Measurements from ENCODE around the gene DNALI1. TPM values are rescaled to one million over a fixed set of nuclear protein-coding genes. Genes with fewer than 3 reads are reported as not detected.

Gene DNALI1
- total and polyA plus RNA-seq, 2 donors, result 1.3 to 2.1 TPM

- H3K4me1 ChIP-seq (ENCODE audit: control insufficient read depth in 2 of 2, insufficient read depth in 2 of 2, low read length in 2 of 2), result no peaks in the 10 kb centered on the region
- H3K9me3 ChIP-seq (ENCODE audit: control insufficient read depth in 2 of 2, insufficient read depth in 1 of 2, low read length in 1 of 2), result no peaks in the 10 kb centered on the region
- no peak overlapping the region for H3K27ac ChIP-seq (ENCODE audit: low read depth in 1 of 2, low read length in 1 of 2)
- H3K4me3 ChIP-seq (ENCODE audit: low read length in 2 of 2), result no peak overlapping the region
- peaks cover 32 to 61% of the 10 kb centered on the region in 2 donors for H3K36me3 ChIP-seq (ENCODE audit: control insufficient read depth in 2 of 2, insufficient read depth in 2 of 2, low read length in 1 of 2)
- H3K27me3 ChIP-seq (ENCODE audit: control insufficient read depth in 2 of 2, insufficient read depth in 1 of 2, low read length in 1 of 2), result no peaks in the 10 kb centered on the region
- no peak for DNase-seq (ENCODE audit: low read depth in 6 of 9, low spot score in 9 of 9)
- WGBS, result 97% methylated on average over 2 of the region's 2 CpGs
Measured at GRCh38 chr1:37588939-37589338, 32.2 kb downstream of the DNALI1 start.

GRCh38 chr1:37593726-37594125, 37.0 kb downstream of the DNALI1 start:
- peaks cover 8 to 13% of the 10 kb centered on the region in 2 donors for H3K4me1 ChIP-seq (ENCODE audit: control insufficient read depth in 2 of 2, insufficient read depth in 2 of 2, low read length in 2 of 2)
- H3K4me3 ChIP-seq (ENCODE audit: low read length in 2 of 2), result no peak overlapping the region
- over 99% methylated on average over 6 of the region's 6 CpGs for WGBS
- no peak for DNase-seq (ENCODE audit: low read depth in 6 of 9, low spot score in 9 of 9)
- no peaks in the 10 kb centered on the region for H3K9me3 ChIP-seq (ENCODE audit: control insufficient read depth in 2 of 2, insufficient read depth in 1 of 2, low read length in 1 of 2)
- no peak overlapping the region for H3K27ac ChIP-seq (ENCODE audit: low read depth in 1 of 2, low read length in 1 of 2)
- peaks cover 0 to 2% of the 10 kb centered on the region in 2 donors for H3K27me3 ChIP-seq (ENCODE audit: control insufficient read depth in 2 of 2, insufficient read depth in 1 of 2, low read length in 1 of 2)
- peaks cover 17 to 40% of the 10 kb centered on the region in 2 donors for H3K36me3 ChIP-seq (ENCODE audit: control insufficient read depth in 2 of 2, insufficient read depth in 2 of 2, low read length in 1 of 2)

- Histone ChIP-seq H3K27me3 (ENCODE audit: control insufficient read depth in 2 of 2, insufficient read depth in 1 of 2, low read length in 1 of 2) (peaks cover 0 to 8% of the 10 kb centered on the region in 2 donors), H3K4me1 (ENCODE audit: control insufficient read depth in 2 of 2, insufficient read depth in 2 of 2, low read length in 2 of 2) (peaks cover 8 to 13% of the 10 kb centered on the region in 2 donors), H3K9me3 (ENCODE audit: control insufficient read depth in 2 of 2, insufficient read depth in 1 of 2, low read length in 1 of 2) (no peaks in the 10 kb centered on the region), H3K36me3 (ENCODE audit: control insufficient read depth in 2 of 2, insufficient read depth in 2 of 2, low read length in 1 of 2) (peaks cover 8 to 26% of the 10 kb centered on the region in 2 donors), H3K4me3 (ENCODE audit: low read length in 2 of 2) (peak within 1 kb of the TSS; percentile 77 to 93), H3K27ac (ENCODE audit: low read depth in 1 of 2, low read length in 1 of 2) (peak within 1 kb of the TSS; percentile 79 to 92)
- peak; percentile 88 to 99 (median 96) for DNase-seq (ENCODE audit: low read depth in 6 of 9, low spot score in 9 of 9)
- under 1% methylated on average over 51 of the region's 51 CpGs for WGBS
Measured at GRCh38 chr1:37595440-37596181, 38.9 kb downstream of the DNALI1 start, which contains the start of gene GNL2. GNL2 (minus strand) TSS chr1:37595937; CDS start chr1:37595822, 115 bp downstream.

- WGBS, result 4% methylated on average over 3 of the region's 3 CpGs
- Histone ChIP-seq H3K27me3 (ENCODE audit: control insufficient read depth in 2 of 2, insufficient read depth in 1 of 2, low read length in 1 of 2) (peaks cover 0 to 8% of the 10 kb centered on the region in 2 donors), H3K27ac (ENCODE audit: low read depth in 1 of 2, low read length in 1 of 2) (peak overlapping the region in 1 of 2 donors; percentile 9), H3K4me1 (ENCODE audit: control insufficient read depth in 2 of 2, insufficient read depth in 2 of 2, low read length in 2 of 2) (peaks cover 8 to 13% of the 10 kb centered on the region in 2 donors), H3K36me3 (ENCODE audit: control insufficient read depth in 2 of 2, insufficient read depth in 2 of 2, low read length in 1 of 2) (peaks cover 5 to 20% of the 10 kb centered on the region in 2 donors), H3K4me3 (ENCODE audit: low read length in 2 of 2) (peak overlapping the region; percentile 77 to 93), H3K9me3 (ENCODE audit: control insufficient read depth in 2 of 2, insufficient read depth in 1 of 2, low read length in 1 of 2) (no peaks in the 10 kb centered on the region)
- no peak for DNase-seq (ENCODE audit: low read depth in 6 of 9, low spot score in 9 of 9)
Measured at GRCh38 chr1:37596182-37596667, 39.5 kb downstream of the DNALI1 start.

GRCh38 chr1:37599940-37600339, 43.2 kb downstream of the DNALI1 start:
- H3K9me3 ChIP-seq (ENCODE audit: control insufficient read depth in 2 of 2, insufficient read depth in 1 of 2, low read length in 1 of 2), result no peaks in the 10 kb centered on the region
- H3K4me1 ChIP-seq (ENCODE audit: control insufficient read depth in 2 of 2, insufficient read depth in 2 of 2, low read length in 2 of 2), result peaks cover 4 to 7% of the 10 kb centered on the region in 2 donors
- H3K27ac ChIP-seq (ENCODE audit: low read depth in 1 of 2, low read length in 1 of 2), result no peak overlapping the region
- H3K36me3 ChIP-seq (ENCODE audit: control insufficient read depth in 2 of 2, insufficient read depth in 2 of 2, low read length in 1 of 2), result no peaks in the 10 kb centered on the region
- WGBS, result 90% methylated on average over 5 of the region's 5 CpGs
- DNase-seq (ENCODE audit: low read depth in 6 of 9, low spot score in 9 of 9), result no peak
- H3K4me3 ChIP-seq (ENCODE audit: low read length in 2 of 2), result no peak overlapping the region
- H3K27me3 ChIP-seq (ENCODE audit: control insufficient read depth in 2 of 2, insufficient read depth in 1 of 2, low read length in 1 of 2), result peaks cover 0 to 14% of the 10 kb centered on the region in 2 donors

- Histone ChIP-seq H3K4me3 (ENCODE audit: low read length in 2 of 2) (no peak overlapping the region), H3K9me3 (ENCODE audit: control insufficient read depth in 2 of 2, insufficient read depth in 1 of 2, low read length in 1 of 2) (no peaks in the 10 kb centered on the region), H3K36me3 (ENCODE audit: control insufficient read depth in 2 of 2, insufficient read depth in 2 of 2, low read length in 1 of 2) (no peaks in the 10 kb centered on the region), H3K27ac (ENCODE audit: low read depth in 1 of 2, low read length in 1 of 2) (no peak overlapping the region), H3K27me3 (ENCODE audit: control insufficient read depth in 2 of 2, insufficient read depth in 1 of 2, low read length in 1 of 2) (peaks cover 0 to 14% of the 10 kb centered on the region in 2 donors), H3K4me1 (ENCODE audit: control insufficient read depth in 2 of 2, insufficient read depth in 2 of 2, low read length in 2 of 2) (no peaks in the 10 kb centered on the region)
- DNase-seq (ENCODE audit: low read depth in 6 of 9, low spot score in 9 of 9), result no peak
Measured at GRCh38 chr1:37601441-37601840, 44.7 kb downstream of the DNALI1 start.

GRCh38 chr1:37602750-37603694, 46.3 kb downstream of the DNALI1 start:
- Histone ChIP-seq H3K27me3 (ENCODE audit: control insufficient read depth in 2 of 2, insufficient read depth in 1 of 2, low read length in 1 of 2) (peaks cover 0 to 19% of the 10 kb centered on the region in 2 donors), H3K27ac (ENCODE audit: low read depth in 1 of 2, low read length in 1 of 2) (no peak overlapping the region), H3K4me3 (ENCODE audit: low read length in 2 of 2) (no peak overlapping the region), H3K4me1 (ENCODE audit: control insufficient read depth in 2 of 2, insufficient read depth in 2 of 2, low read length in 2 of 2) (no peaks in the 10 kb centered on the region), H3K9me3 (ENCODE audit: control insufficient read depth in 2 of 2, insufficient read depth in 1 of 2, low read length in 1 of 2) (no peaks in the 10 kb centered on the region), H3K36me3 (ENCODE audit: control insufficient read depth in 2 of 2, insufficient read depth in 2 of 2, low read length in 1 of 2) (no peaks in the 10 kb centered on the region)
- 47% methylated on average over 8 of the region's 8 CpGs for WGBS
- DNase-seq (ENCODE audit: low read depth in 6 of 9, low spot score in 9 of 9), result peak in 5 of 9 donors; percentile 9 to 46 (median 13)

GRCh38 chr1:37605061-37605650, 48.4 kb downstream of the DNALI1 start:
- no peak for DNase-seq (ENCODE audit: low read depth in 6 of 9, low spot score in 9 of 9)
- Histone ChIP-seq H3K9me3 (ENCODE audit: control insufficient read depth in 2 of 2, insufficient read depth in 1 of 2, low read length in 1 of 2) (no peaks in the 10 kb centered on the region), H3K4me3 (ENCODE audit: low read length in 2 of 2) (no peak overlapping the region), H3K27me3 (ENCODE audit: control insufficient read depth in 2 of 2, insufficient read depth in 1 of 2, low read length in 1 of 2) (peaks cover 0 to 14% of the 10 kb centered on the region in 2 donors), H3K27ac (ENCODE audit: low read depth in 1 of 2, low read length in 1 of 2) (no peak overlapping the region), H3K36me3 (ENCODE audit: control insufficient read depth in 2 of 2, insufficient read depth in 2 of 2, low read length in 1 of 2) (no peaks in the 10 kb centered on the region), H3K4me1 (ENCODE audit: control insufficient read depth in 2 of 2, insufficient read depth in 2 of 2, low read length in 2 of 2) (no peaks in the 10 kb centered on the region)
- 91% methylated on average over 12 of the region's 12 CpGs for WGBS

All from thymus (tissue), 11 donors.